ENCODE data around the gene CDC42.

GRCh38 chr1:22024485-22025367 is 27.8 kb upstream of the CDC42 start:
- no peak for TF ChIP-seq CTCF (IDR thresholded peaks at IDR 0.05)
- TF ChIP-seq POLR2AphosphoS5 (IDR thresholded peaks at IDR 0.05): no peak
- no peak for TF ChIP-seq POLR2A (IDR thresholded peaks at IDR 0.05)

Measured in suprapubic skin (tissue), 4 donors.